Chondrocyte (in vitro differentiated cells): ENCODE results near the gene GTF2E1. TPM values are rescaled to one million over a fixed set of nuclear protein-coding genes. Genes with fewer than 3 reads are reported as not detected.

ENCODE experiments used
- DNase-seq: peaks from one replicate; pipeline ENCODE4 v3.0.0; 2021; ENCODE audit warnings: mixed read lengths, low spot score
- H3K27ac Mint-ChIP-seq: one replicate; pipeline ENCODE4 v1.8.0; 2021; ENCODE audit warnings: mild to moderate bottlenecking, moderate library complexity, mixed read lengths; ENCODE audit not compliant: unreplicated experiment
- H3K27me3 Mint-ChIP-seq: 2 replicates; pipeline ENCODE4 v1.8.0; 2021; ENCODE audit warnings: low read depth, mixed read lengths
- H3K36me3 Mint-ChIP-seq: 2 replicates; pipeline ENCODE4 v1.8.0; 2021; ENCODE audit warnings: low read depth, mixed read lengths
- H3K4me1 Mint-ChIP-seq: 2 replicates; pipeline ENCODE4 v1.8.0; 2021; ENCODE audit warnings: low read depth, mild to moderate bottlenecking, mixed read lengths
- H3K4me3 Mint-ChIP-seq: one replicate; pipeline ENCODE4 v1.8.0; 2021; ENCODE audit warnings: mild to moderate bottlenecking, moderate library complexity, mixed read lengths; ENCODE audit not compliant: unreplicated experiment
- H3K9me3 Mint-ChIP-seq: 2 replicates; pipeline ENCODE4 v1.8.0; 2021; ENCODE audit warnings: low read depth, mixed read lengths
- CTCF ChIP-seq: fragments of 200-600 bp; sonication (generic); IDR thresholded peaks from 2 replicates; pipeline ENCODE4 v1.5.0; 2021; ENCODE audit warnings: antibody characterized with exemption, mild to moderate bottlenecking, moderate library complexity
- total RNA-seq: library from RNA; stranded (reverse); gene quantifications from 3 replicates; pipeline ENCODE4 v1.2.1, GENCODE V29; 2021

The GTF2E1 gene
- total RNA-seq, 1 donor from 2014 or later, result 18.0 TPM

DNA sequence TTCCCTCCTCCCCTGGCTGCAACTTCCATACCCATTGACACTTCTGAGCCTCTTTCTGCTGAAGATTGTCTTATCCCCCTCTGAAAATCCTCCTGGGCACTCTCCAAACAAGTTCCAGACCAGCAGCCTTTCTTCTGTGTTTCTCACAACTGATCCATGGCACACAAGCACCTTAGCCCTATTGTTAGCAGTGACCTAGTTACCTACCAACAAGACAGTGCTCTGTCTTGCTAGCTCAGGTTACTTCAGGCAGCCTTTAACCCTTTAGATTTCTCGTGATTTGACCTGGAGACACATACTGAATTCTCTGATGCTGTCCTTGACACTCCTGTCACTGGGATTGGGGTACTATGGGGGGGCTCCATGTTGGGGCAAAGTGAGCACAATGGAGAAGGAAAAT, 82.1 kb downstream of the GTF2E1 start:
- Mint-ChIP-seq H3K27ac (no peak overlapping the region), H3K4me1 (no peaks in the 10 kb centered on the region), H3K27me3 (peaks cover 13% of the 10 kb centered on the region), H3K4me3 (no peak overlapping the region), H3K36me3 (no peaks in the 10 kb centered on the region), H3K9me3 (no peaks in the 10 kb centered on the region)
- no peak for TF ChIP-seq CTCF
- no peak for DNase-seq

GRCh38 chr3:120828796-120829195, 86.3 kb downstream of the GTF2E1 start:
- no peaks in the 10 kb centered on the region for H3K36me3 Mint-ChIP-seq
- no peak overlapping the region for H3K27ac Mint-ChIP-seq
- no peaks in the 10 kb centered on the region for H3K9me3 Mint-ChIP-seq
- no peak overlapping the region for H3K4me3 Mint-ChIP-seq
- no peaks in the 10 kb centered on the region for H3K4me1 Mint-ChIP-seq
- no peak for DNase-seq
- TF ChIP-seq CTCF, result no peak
- H3K27me3 Mint-ChIP-seq, result peaks cover 13% of the 10 kb centered on the region

DNA sequence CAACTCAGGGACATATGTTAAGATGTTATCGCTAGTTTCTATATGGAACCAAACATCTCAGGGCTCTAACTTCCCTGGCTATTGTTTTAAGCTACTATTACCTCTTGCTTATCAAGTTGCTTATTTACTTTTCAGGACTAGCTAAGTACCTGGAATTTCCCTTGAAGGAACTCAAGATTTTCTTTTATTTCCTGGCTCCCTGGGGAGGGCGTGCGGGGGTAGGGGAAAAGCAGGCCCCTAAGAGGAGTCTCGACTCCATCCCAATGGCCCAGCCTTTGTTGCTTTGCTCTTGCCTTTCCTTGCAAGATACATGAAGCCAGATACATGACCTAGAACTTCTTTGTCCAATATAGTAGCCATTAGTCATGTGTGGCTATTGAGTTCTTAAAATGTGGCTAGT, 88.5 kb downstream of the GTF2E1 start:
- no peak for TF ChIP-seq CTCF
- H3K4me1 Mint-ChIP-seq, result no peaks in the 10 kb centered on the region
- DNase-seq, result no peak

More for the DNA sequence above, 88.5 kb downstream of the GTF2E1 start:
- Mint-ChIP-seq H3K27ac (no peak overlapping the region), H3K36me3 (no peaks in the 10 kb centered on the region), H3K4me3 (no peak overlapping the region), H3K9me3 (no peaks in the 10 kb centered on the region), H3K27me3 (peaks cover 13% of the 10 kb centered on the region)

Other genes with a start within 250 kb of the GTF2E1 start
- 81.8 to 109 TPM (median 87.6 TPM) in 3 replicates for gene NDUFB4, start 146.4 kb upstream of the GTF2E1 start, total RNA-seq
- 0.27 to 0.40 TPM in 2 of 3 replicates, not detected in the other for gene HGD, start 60.5 kb upstream of the GTF2E1 start, total RNA-seq
- 17.0 to 22.5 TPM (median 17.1 TPM) in 3 replicates for gene RABL3, start 228 bp upstream of the GTF2E1 start, total RNA-seq
- not detected in 3 replicates for gene STXBP5L, start 165.5 kb downstream of the GTF2E1 start, total RNA-seq